SJCRH30 (cell line): ENCODE measurements around the gene HOXC9. TPM values are rescaled to one million over a fixed set of nuclear protein-coding genes. Genes with fewer than 3 reads are reported as not detected.

ENCODE experiments used
- DNase-seq, 2 experiments: peaks; one replicate each; pipeline ENCODE4 v3.0.0-alpha.2; 2015 to 2020
- H3K27ac ChIP-seq: fragments of 250-450 bp; sonication (Bioruptor Pico); 2 replicates; pipeline ENCODE4 v1.5.1; 2020; ENCODE audit warnings: mild to moderate bottlenecking, moderate library complexity
- H3K27me3 ChIP-seq: fragments of 250-450 bp; sonication (Bioruptor Pico); 2 replicates; pipeline ENCODE4 v1.5.1; 2020; ENCODE audit warnings: mild to moderate bottlenecking, moderate library complexity
- H3K36me3 ChIP-seq: fragments of 250-450 bp; sonication (Bioruptor Pico); 2 replicates; pipeline ENCODE4 v1.5.1; 2020; ENCODE audit warnings: mild to moderate bottlenecking, moderate library complexity
- H3K4me1 ChIP-seq: fragments of 250-450 bp; sonication (Bioruptor Pico); 2 replicates; pipeline ENCODE4 v1.5.1; 2020; ENCODE audit warnings: mild to moderate bottlenecking, moderate library complexity
- H3K4me3 ChIP-seq: fragments of 250-450 bp; sonication (Bioruptor Pico); 2 replicates; pipeline ENCODE4 v1.5.1; 2020; ENCODE audit warnings: mild to moderate bottlenecking, moderate library complexity
- H3K9me3 ChIP-seq: fragments of 250-450 bp; sonication (Bioruptor Pico); replicated peaks from 2 replicates; pipeline ENCODE4 v1.5.1; 2020; ENCODE audit warnings: mild to moderate bottlenecking, moderate library complexity
- total RNA-seq: library from RNA; depleted of rRNA; stranded (reverse); fragments of >200 nt; shearing (Covaris generic); gene quantifications from 2 replicates; pipeline ENCODE4 v1.2.3, GENCODE V29; 2014

Gene HOXC9
- total RNA-seq, 1 experiment from 2014 or later, result 5.6 TPM

- DNase-seq, result no peak
- Histone ChIP-seq H3K27ac (no peak overlapping the region), H3K27me3 (peaks cover 5% of the 10 kb centered on the region), H3K9me3 (no peaks in the 10 kb centered on the region), H3K36me3 (no peaks in the 10 kb centered on the region), H3K4me3 (peak overlapping the region; percentile 69), H3K4me1 (peaks cover 6% of the 10 kb centered on the region)
Measured at GRCh38 chr12:54016051-54016450, 16.1 kb downstream of the HOXC9 start.

- Histone ChIP-seq H3K4me1 (peaks cover 6% of the 10 kb centered on the region), H3K27me3 (no peaks in the 10 kb centered on the region; the same call in 1 of the 2 replicates), H3K27ac (peak overlapping the region; percentile 82; the same call in 1 of the 2 replicates), H3K36me3 (no peaks in the 10 kb centered on the region), H3K4me3 (peak overlapping the region; percentile 69), H3K9me3 (no peaks in the 10 kb centered on the region)
- DNase-seq, result peak; percentile 35 to 58
Measured at GRCh38 chr12:54016478-54016964, 16.6 kb downstream of the HOXC9 start.

- H3K27me3 ChIP-seq, result no peaks in the 10 kb centered on the region
- H3K9me3 ChIP-seq, result no peaks in the 10 kb centered on the region
- H3K4me1 ChIP-seq, result peaks cover 6% of the 10 kb centered on the region
- peak overlapping the region; percentile 69 for H3K4me3 ChIP-seq
- peak overlapping the region; percentile 82; the same call in 1 of the 2 replicates for H3K27ac ChIP-seq
- no peaks in the 10 kb centered on the region for H3K36me3 ChIP-seq
- peak; percentile 51 to 65 for DNase-seq
Measured at GRCh38 chr12:54017027-54017788, 17.2 kb downstream of the HOXC9 start.

- peak; percentile 94 for DNase-seq
- no peaks in the 10 kb centered on the region for H3K27me3 ChIP-seq
- H3K4me1 ChIP-seq, result peaks cover 6% of the 10 kb centered on the region
- no peaks in the 10 kb centered on the region for H3K9me3 ChIP-seq
- H3K36me3 ChIP-seq, result no peaks in the 10 kb centered on the region
- peak overlapping the region; percentile 69 for H3K4me3 ChIP-seq
- peak overlapping the region; percentile 82 for H3K27ac ChIP-seq
Measured at GRCh38 chr12:54017878-54018467, 18.0 kb downstream of the HOXC9 start.

- DNase-seq, result peak; percentile 40 to 49
- peak overlapping the region; percentile 69 for H3K4me3 ChIP-seq
- peak overlapping the region; percentile 82 for H3K27ac ChIP-seq
- H3K36me3 ChIP-seq, result no peaks in the 10 kb centered on the region
- H3K9me3 ChIP-seq, result no peaks in the 10 kb centered on the region
- no peaks in the 10 kb centered on the region for H3K27me3 ChIP-seq
- peaks cover 6% of the 10 kb centered on the region for H3K4me1 ChIP-seq
Measured at GRCh38 chr12:54018468-54018984, 18.6 kb downstream of the HOXC9 start.

- H3K27me3 ChIP-seq, result no peaks in the 10 kb centered on the region
- H3K27ac ChIP-seq, result no peak overlapping the region
- H3K4me1 ChIP-seq, result peaks cover 6% of the 10 kb centered on the region
- H3K9me3 ChIP-seq, result no peaks in the 10 kb centered on the region
- H3K4me3 ChIP-seq, result no peak overlapping the region
- DNase-seq, result no peak
- H3K36me3 ChIP-seq, result no peaks in the 10 kb centered on the region
Measured at GRCh38 chr12:54019091-54019811, 19.3 kb downstream of the HOXC9 start.

- H3K9me3 ChIP-seq, result no peaks in the 10 kb centered on the region
- no peak overlapping the region for H3K27ac ChIP-seq
- no peak for DNase-seq
- no peaks in the 10 kb centered on the region for H3K27me3 ChIP-seq
- peaks cover 6% of the 10 kb centered on the region for H3K4me1 ChIP-seq
- no peaks in the 10 kb centered on the region for H3K36me3 ChIP-seq
- no peak overlapping the region for H3K4me3 ChIP-seq
Measured at GRCh38 chr12:54019924-54020590, 20.1 kb downstream of the HOXC9 start.

- DNase-seq, result no peak
- H3K9me3 ChIP-seq, result no peaks in the 10 kb centered on the region
- H3K27ac ChIP-seq, result no peak overlapping the region
- H3K4me1 ChIP-seq, result peaks cover 8% of the 10 kb centered on the region
- H3K27me3 ChIP-seq, result no peaks in the 10 kb centered on the region
- no peaks in the 10 kb centered on the region for H3K36me3 ChIP-seq
- no peak overlapping the region for H3K4me3 ChIP-seq
Measured at GRCh38 chr12:54020591-54021405, 20.8 kb downstream of the HOXC9 start.

GRCh38 chr12:54021432-54022013, 21.6 kb downstream of the HOXC9 start:
- no peak for DNase-seq

GRCh38 chr12:54022960-54023884, 23.3 kb downstream of the HOXC9 start:
- no peaks in the 10 kb centered on the region for H3K36me3 ChIP-seq
- no peak for DNase-seq
- no peak overlapping the region for H3K4me3 ChIP-seq
- peaks cover 15% of the 10 kb centered on the region for H3K4me1 ChIP-seq
- no peaks in the 10 kb centered on the region for H3K9me3 ChIP-seq
- no peaks in the 10 kb centered on the region for H3K27me3 ChIP-seq
- H3K27ac ChIP-seq, result no peak overlapping the region

More at GRCh38 chr12:54021432-54022013, 21.6 kb downstream of the HOXC9 start:
- Histone ChIP-seq H3K4me3 (no peak overlapping the region), H3K36me3 (no peaks in the 10 kb centered on the region), H3K9me3 (no peaks in the 10 kb centered on the region), H3K27ac (no peak overlapping the region), H3K4me1 (peaks cover 13% of the 10 kb centered on the region), H3K27me3 (no peaks in the 10 kb centered on the region)

GRCh38 chr12:54024127-54024526, 24.2 kb downstream of the HOXC9 start:
- DNase-seq, result no peak
- Histone ChIP-seq H3K9me3 (no peaks in the 10 kb centered on the region), H3K4me3 (no peak overlapping the region), H3K27ac (no peak overlapping the region), H3K4me1 (peaks cover 15% of the 10 kb centered on the region), H3K36me3 (no peaks in the 10 kb centered on the region), H3K27me3 (no peaks in the 10 kb centered on the region)

- H3K36me3 ChIP-seq, result no peaks in the 10 kb centered on the region
- H3K4me3 ChIP-seq, result no peak overlapping the region
- no peak for DNase-seq
- no peaks in the 10 kb centered on the region for H3K9me3 ChIP-seq
- H3K4me1 ChIP-seq, result peaks cover 12% of the 10 kb centered on the region
- no peak overlapping the region for H3K27ac ChIP-seq
- no peaks in the 10 kb centered on the region for H3K27me3 ChIP-seq
Measured at GRCh38 chr12:54024581-54025305, 24.8 kb downstream of the HOXC9 start.
